DND-41 (cell line): ENCODE measurements around the gene PLD6.

Experiments used
- CTCF ChIP-seq: IDR thresholded peaks from 2 replicates; pipeline ENCODE4 v1.5.1; 2012; ENCODE audit warnings: borderline replicate concordance, low read length, moderate library complexity, mild to moderate bottlenecking; ENCODE audit not compliant: poor library complexity, severe bottlenecking; ENCODE audit errors: extremely low read depth
- EZH2 ChIP-seq: IDR thresholded peaks from 3 replicates; pipeline ENCODE4 v1.6.1; 2012; ENCODE audit warnings: borderline replicate concordance, low read depth, mild to moderate bottlenecking, moderate library complexity, low read length, inconsistent platforms; ENCODE audit not compliant: severe bottlenecking

DNA sequence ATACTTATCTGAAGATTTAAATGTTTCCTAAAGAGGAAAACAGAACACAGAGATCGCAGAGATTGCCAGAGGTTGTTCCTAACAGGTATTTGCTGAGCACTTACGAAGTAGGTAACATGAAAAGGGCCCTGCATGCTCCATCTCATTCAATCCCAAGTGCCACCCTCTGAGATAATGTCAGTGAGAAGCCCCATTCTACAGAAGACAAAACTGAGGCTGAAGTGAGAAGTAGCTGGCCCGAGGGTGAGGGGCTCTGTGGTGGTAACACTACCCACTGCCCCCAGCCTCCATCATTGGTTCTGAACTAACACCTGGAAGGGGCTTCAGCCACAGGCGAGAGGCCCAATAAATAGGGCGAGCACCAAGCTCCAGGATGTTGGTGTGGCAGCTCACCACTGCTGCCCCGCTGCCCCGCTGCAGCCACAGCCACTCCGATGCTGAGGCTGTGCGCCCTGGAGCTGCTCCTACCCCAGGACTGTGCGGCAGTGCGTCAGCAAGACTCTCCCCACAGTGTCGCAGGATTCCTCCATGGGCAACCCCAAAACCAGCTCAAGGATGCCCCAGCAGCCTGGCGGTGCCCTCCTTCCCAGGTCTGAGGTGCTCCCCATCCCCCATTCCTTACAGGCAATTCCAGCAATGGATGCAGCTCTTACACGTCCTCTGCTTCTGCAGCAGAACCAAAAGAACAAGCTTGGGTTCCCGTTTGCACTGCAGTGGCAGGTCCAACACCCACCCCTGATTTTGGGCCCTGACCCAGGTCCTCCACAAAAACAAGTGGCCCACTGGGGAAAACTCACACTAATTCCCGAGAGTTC, 20.5 kb upstream of the PLD6 start:
- TF ChIP-seq CTCF (no peak), EZH2 (no peak)
